Left ventricle myocardium inferior (tissue), 1 donor: ENCODE data around the gene MOK. TPM values are rescaled to one million over a fixed set of nuclear protein-coding genes. Genes with fewer than 3 reads are reported as not detected.

Experiments used
- DNase-seq: peaks from one replicate; pipeline ENCODE4 v3.0.0-alpha.2; 2020
- H3K27ac ChIP-seq: fragments of 200-600 bp; replicated peaks from 2 replicates; pipeline ENCODE4 v1.8.0; 2021
- H3K27me3 ChIP-seq: fragments of 200-600 bp; 2 replicates; pipeline ENCODE4 v1.8.0; 2021; ENCODE audit warnings: low read depth
- H3K36me3 ChIP-seq: fragments of 200-600 bp; 2 replicates; pipeline ENCODE4 v1.8.0; 2021
- H3K4me1 ChIP-seq: fragments of 200-600 bp; 2 replicates; pipeline ENCODE4 v1.8.0; 2021
- H3K4me3 ChIP-seq: fragments of 200-600 bp; 2 replicates; pipeline ENCODE4 v1.8.0; 2021; ENCODE audit warnings: mild to moderate bottlenecking, moderate library complexity
- H3K9me3 ChIP-seq: fragments of 200-600 bp; replicated peaks from 2 replicates; pipeline ENCODE4 v1.8.0; 2021
- CTCF ChIP-seq: fragments of 200-600 bp; IDR thresholded peaks from 2 replicates; pipeline ENCODE4 v1.8.0; 2021; ENCODE audit warnings: antibody characterized with exemption, mild to moderate bottlenecking, borderline replicate concordance
- intact Hi-C: fragments of 100-400 bp; cut with micrococcal nuclease; formaldehyde crosslinking; loops from one replicate; pipeline ENCODE4 v1.11.0; 2022
- total RNA-seq: library from RNA; stranded (reverse); fragmentation: NEBNext Ultra II Directional; extraction: Animal tissue kit (Norgen Biotek cat#: 25700); gene quantifications from one replicate; pipeline ENCODE4 v1.2.1, GENCODE V29; 2021
- donor health status: DM: no; HTN: yes; CAD: no; lungs with severe emphysema.

MOK gene
- total RNA-seq, 1 donor from 2014 or later = 12.2 TPM

GRCh38 chr14:102206918-102207317 is 98.0 kb downstream of the MOK start:
- no peaks in the 10 kb centered on the region for H3K27me3 ChIP-seq
- H3K27ac ChIP-seq = no peak overlapping the region
- H3K9me3 ChIP-seq = no peaks in the 10 kb centered on the region
- peaks cover 54% of the 10 kb centered on the region for H3K36me3 ChIP-seq
- no peak for DNase-seq
- H3K4me1 ChIP-seq = peaks cover 24% of the 10 kb centered on the region
- intact Hi-C loops = no loop called here
- no peak overlapping the region for H3K4me3 ChIP-seq
- no peak for TF ChIP-seq CTCF

GRCh38 chr14:102205560-102205959 is 99.4 kb downstream of the MOK start:
- H3K27me3 ChIP-seq = no peaks in the 10 kb centered on the region
- no peak overlapping the region for H3K4me3 ChIP-seq
- no peaks in the 10 kb centered on the region for H3K9me3 ChIP-seq
- TF ChIP-seq CTCF = no peak
- peaks cover 28% of the 10 kb centered on the region for H3K4me1 ChIP-seq
- no peak overlapping the region for H3K27ac ChIP-seq
- no peak for DNase-seq
- peaks cover 44% of the 10 kb centered on the region for H3K36me3 ChIP-seq
- intact Hi-C loops = no loop called here

GRCh38 chr14:102203382-102203781 is 101.6 kb downstream of the MOK start:
- H3K4me3 ChIP-seq = no peak overlapping the region
- H3K4me1 ChIP-seq = peaks cover 21% of the 10 kb centered on the region
- peaks cover 46% of the 10 kb centered on the region for H3K36me3 ChIP-seq
- H3K27me3 ChIP-seq = no peaks in the 10 kb centered on the region
- intact Hi-C loops = no loop called here
- TF ChIP-seq CTCF = no peak
- no peaks in the 10 kb centered on the region for H3K9me3 ChIP-seq
- no peak overlapping the region for H3K27ac ChIP-seq
- no peak for DNase-seq

GRCh38 chr14:102202944-102203343 is 102.0 kb downstream of the MOK start:
- no peaks in the 10 kb centered on the region for H3K9me3 ChIP-seq
- H3K27me3 ChIP-seq = no peaks in the 10 kb centered on the region
- no peak overlapping the region for H3K4me3 ChIP-seq
- TF ChIP-seq CTCF = no peak
- H3K4me1 ChIP-seq = peaks cover 21% of the 10 kb centered on the region
- no peak overlapping the region for H3K27ac ChIP-seq
- H3K36me3 ChIP-seq = peaks cover 50% of the 10 kb centered on the region
- intact Hi-C loops = no loop called here
- DNase-seq = no peak

- Histone ChIP-seq H3K36me3 (peaks cover 49% of the 10 kb centered on the region), H3K27ac (no peak overlapping the region), H3K27me3 (no peaks in the 10 kb centered on the region), H3K4me1 (peaks cover 33% of the 10 kb centered on the region), H3K4me3 (no peak overlapping the region), H3K9me3 (no peaks in the 10 kb centered on the region)
- no peak for TF ChIP-seq CTCF
- DNase-seq = no peak
- intact Hi-C loops = no loop called here
Measured at GRCh38 chr14:102201776-102202175, 103.2 kb downstream of the MOK start.

GRCh38 chr14:102201353-102201738 is 103.6 kb downstream of the MOK start:
- intact Hi-C loops = no loop called here
- no peak for DNase-seq
- Histone ChIP-seq H3K9me3 (no peaks in the 10 kb centered on the region), H3K36me3 (peaks cover 49% of the 10 kb centered on the region), H3K4me1 (peaks cover 37% of the 10 kb centered on the region), H3K4me3 (no peak overlapping the region), H3K27me3 (no peaks in the 10 kb centered on the region), H3K27ac (no peak overlapping the region)
- TF ChIP-seq CTCF = no peak
